HCT116 (cell line): Measurements from ENCODE around the gene STIM2.

Experiments
- CTCF ChIP-seq, 3 experiments: fragments of 200-600 bp in 1 of 3; sonication (generic) in 1 of 3; IDR thresholded peaks in 2 of 3; conservative IDR thresholded peaks in 1 of 3; 2 replicates each; pipeline ENCODE4 v1.5.1; 2012 to 2017; ENCODE audit warnings: low read depth in 2 of 3, low read length in 2 of 3, antibody characterized with exemption in 1 of 3, borderline replicate concordance in 1 of 3, control low read depth in 1 of 3, mild to moderate bottlenecking in 1 of 3, mixed read lengths in 1 of 3, mixed run types in 1 of 3, moderate library complexity in 1 of 3; ENCODE audit not compliant: insufficient read depth in 1 of 3
- EZH2 ChIP-seq: fragments of 200-600 bp; sonication (generic); IDR thresholded peaks from 2 replicates; pipeline ENCODE4 v1.6.1; 2017; ENCODE audit warnings: antibody characterized with exemption, mixed run types
- JUND ChIP-seq: IDR thresholded peaks from 2 replicates; pipeline ENCODE4 v1.6.1; 2012
- MAX ChIP-seq: IDR thresholded peaks from 2 replicates; pipeline ENCODE4 v1.6.1; 2012
- POLR2A ChIP-seq: IDR thresholded peaks from 2 replicates; pipeline ENCODE4 v1.7.0; 2011; ENCODE audit warnings: borderline replicate concordance; ENCODE audit not compliant: insufficient read depth, insufficient read length; ENCODE audit errors: extremely low read depth
- POLR2AphosphoS5 ChIP-seq: IDR thresholded peaks from 2 replicates; pipeline ENCODE4 v1.6.1; 2011; ENCODE audit warnings: mild to moderate bottlenecking, low read depth, low read length, moderate library complexity
- RAD21 ChIP-seq: IDR thresholded peaks from 2 replicates; pipeline ENCODE4 v1.6.1; 2012; ENCODE audit warnings: low read depth, mild to moderate bottlenecking
- SIN3A ChIP-seq: IDR thresholded peaks from 2 replicates; pipeline ENCODE4 v1.6.1; 2012; ENCODE audit warnings: low read depth
- SP1 ChIP-seq: IDR thresholded peaks from 2 replicates; pipeline ENCODE4 v1.6.1; 2012; ENCODE audit warnings: low read depth
- TCF7L2 ChIP-seq: IDR thresholded peaks from 2 replicates; pipeline ENCODE4 v1.7.0; 2011; ENCODE audit warnings: borderline replicate concordance, inconsistent platforms; ENCODE audit not compliant: insufficient read depth, insufficient read length; ENCODE audit errors: extremely low read depth
- YY1 ChIP-seq: IDR thresholded peaks from 2 replicates; pipeline ENCODE4 v1.6.1; 2011; ENCODE audit warnings: low read length, low read depth, moderate library complexity, mild to moderate bottlenecking; ENCODE audit not compliant: insufficient replicate concordance; ENCODE audit errors: extremely low read depth

- TF ChIP-seq POLR2A (no peak), CTCF (IDR thresholded peaks at IDR 0.05 in 2 of 3, conservative IDR thresholded peaks at IDR 0.05 in 1 of 3; ENCODE audit: borderline replicate concordance in 1 of 3, insufficient read depth in 1 of 3, low read depth in 2 of 3, low read length in 2 of 3) (no peak), YY1 (no peak), MAX (no peak), POLR2AphosphoS5 (no peak), JUND (no peak), TCF7L2 (no peak), RAD21 (no peak), SP1 (no peak), EZH2 (no peak), SIN3A (no peak)
Observed at GRCh38 chr4:27005905-27006590, 145.4 kb downstream of the STIM2 start.
